B cell (primary cell): ENCODE results near the gene LEPROT. TPM values are rescaled to one million over a fixed set of nuclear protein-coding genes. Genes with fewer than 3 reads are reported as not detected.
A peak's percentile ranks its signal among the peaks of the same experiment; 100 is the strongest.

Experiments
- ATAC-seq: fragments of 200-7000 bp; cut with Tn5 transposase; one replicate; pipeline ENCODE4 v1.10.0; 2021; ENCODE audit warnings: low read depth, mild to moderate bottlenecking, moderate number of reproducible peaks, moderate library complexity
- CTCF ChIA-PET: fragments of 350-600 bp; sonication (Branson Sonifier 250); formaldehyde crosslinking; loops from one replicate; lab custom pipeline; 2021; ENCODE audit warnings: antibody characterized with exemption, inconsistent platforms; lab: Charles Lee
- POLR2A ChIA-PET: fragments of 350-600 bp; sonication (Branson Sonifier 250); formaldehyde crosslinking; loops from one replicate; lab custom pipeline; 2021; ENCODE audit warnings: antibody characterized with exemption; lab: Charles Lee
- DNase-seq: peaks from one replicate; pipeline ENCODE4 v3.0.0; 2013
- H2AFZ ChIP-seq: 2 replicates; pipeline ENCODE4 v1.6.1; 2012; ENCODE audit warnings: mild to moderate bottlenecking, low read depth, low read length; ENCODE audit not compliant: insufficient read depth, poor library complexity, severe bottlenecking
- H3K27ac ChIP-seq, 2 donors: 1 replicate in 1 of 2; 2 replicates in 1 of 2; pipeline ENCODE4 v1.5.1; 2012 to 2013; ENCODE audit warnings: low read length in 2 of 2, mild to moderate bottlenecking in 2 of 2, moderate library complexity in 1 of 2
- H3K27me3 ChIP-seq, 4 experiments: fragments of 200-600 bp in 1 of 4; sonication (generic) in 1 of 4; replicated peaks in 1 of 4; 1 replicate in 2 of 4; 2 replicates in 2 of 4; pipeline versions ENCODE4 v1.6.1 to v1.7.0; 2013 to 2016; ENCODE audit warnings: low read length in 3 of 4, mild to moderate bottlenecking in 2 of 4, mixed read lengths in 1 of 4, moderate library complexity in 1 of 4; ENCODE audit not compliant: insufficient read depth in 4 of 4, control insufficient read depth in 3 of 4; ENCODE audit errors: control extremely low read depth in 1 of 4
- H3K36me3 ChIP-seq, 2 experiments: replicated peaks in 1 of 2; 1 replicate in 1 of 2; 2 replicates in 1 of 2; pipeline versions ENCODE4 v1.6.1 to v1.7.1; 2013; ENCODE audit warnings: low read length in 1 of 2; ENCODE audit not compliant: insufficient read depth in 2 of 2, control insufficient read depth in 1 of 2; ENCODE audit errors: control extremely low read depth in 1 of 2, extremely low read depth in 1 of 2
- H3K4me1 ChIP-seq, 2 donors: fragments of 200-600 bp in 1 of 2; sonication (generic) in 1 of 2; 1 replicate in 1 of 2; 2 replicates in 1 of 2; pipeline versions ENCODE4 v1.5.1 to v1.6.1; 2013 to 2017; ENCODE audit warnings: low read length in 2 of 2; ENCODE audit not compliant: control insufficient read depth in 2 of 2, insufficient read depth in 2 of 2
- H3K4me2 ChIP-seq: replicated peaks from 2 replicates; pipeline ENCODE3; 2012; ENCODE audit warnings: mild to moderate bottlenecking, low read depth, low read length; ENCODE audit not compliant: poor library complexity, severe bottlenecking
- H3K4me3 ChIP-seq, 5 experiments: fragments of 200-600 bp in 1 of 5; sonication (generic) in 1 of 5; 1 replicate in 3 of 5; 2 replicates in 2 of 5; pipeline versions ENCODE4 v1.5.1 to v1.7.0; 2011 to 2016; ENCODE audit warnings: low read length in 4 of 5, mild to moderate bottlenecking in 4 of 5, low read depth in 2 of 5, control low read depth in 1 of 5, moderate library complexity in 1 of 5; ENCODE audit not compliant: insufficient read depth in 1 of 5; ENCODE audit errors: control extremely low read depth in 1 of 5, extremely low read depth in 1 of 5
- H3K79me2 ChIP-seq: fragments of 200-600 bp; sonication (generic); one replicate; pipeline ENCODE4 v1.6.0; 2016; ENCODE audit warnings: low read length; ENCODE audit not compliant: control insufficient read depth, insufficient read depth
- H3K9ac ChIP-seq: fragments of 200-600 bp; sonication (generic); 2 replicates; pipeline ENCODE4 v1.6.1; 2017; ENCODE audit warnings: mild to moderate bottlenecking, low read length, moderate library complexity
- H3K9me3 ChIP-seq, 3 donors: one replicate each; pipeline versions ENCODE4 v1.6.1 to v1.7.1; 2013; ENCODE audit warnings: low read length in 2 of 3; ENCODE audit not compliant: control insufficient read depth in 2 of 3, insufficient read depth in 1 of 3; ENCODE audit errors: control extremely low read depth in 1 of 3
- H4K20me1 ChIP-seq: 2 replicates; pipeline ENCODE4 v1.6.0; 2012; ENCODE audit warnings: mild to moderate bottlenecking, low read length; ENCODE audit not compliant: insufficient read depth, control insufficient read depth, poor library complexity, severe bottlenecking
- H3K27ac Mint-ChIP-seq: one replicate; pipeline ENCODE4 v1.8.0; 2021; ENCODE audit warnings: mixed read lengths
- H3K27me3 Mint-ChIP-seq: one replicate; pipeline ENCODE4 v1.8.0; 2021; ENCODE audit warnings: mixed read lengths
- H3K4me1 Mint-ChIP-seq: one replicate; pipeline ENCODE4 v1.8.0; 2021; ENCODE audit warnings: mixed read lengths
- H3K4me3 Mint-ChIP-seq: one replicate; pipeline ENCODE4 v1.8.0; 2021; ENCODE audit warnings: mixed read lengths
- H3K9me3 Mint-ChIP-seq: one replicate; pipeline ENCODE4 v1.8.0; 2022; ENCODE audit warnings: mixed read lengths; ENCODE audit not compliant: insufficient read depth
- CTCF ChIP-seq: fragments of 200-600 bp; IDR thresholded peaks from one replicate; pipeline ENCODE4 v1.8.0; 2022; ENCODE audit warnings: antibody characterized with exemption, mild to moderate bottlenecking
- EZH2 ChIP-seq: IDR thresholded peaks from 2 replicates; pipeline ENCODE4 v1.6.1; 2012; ENCODE audit warnings: borderline replicate concordance, low read depth, mild to moderate bottlenecking, moderate library complexity, low read length; ENCODE audit not compliant: insufficient read depth, poor library complexity, severe bottlenecking
- WGBS: methylation state at CpG from one replicate; pipeline ENCODE4 v1.1.5; 2013; ENCODE audit warnings: missing lambda C conversion rate; ENCODE audit not compliant: insufficient coverage; 5-methylcytosine and 5-hydroxymethylcytosine counted together
- intact Hi-C: fragments of 100-400 bp; cut with micrococcal nuclease; formaldehyde crosslinking; loops from one replicate; pipeline ENCODE4 v1.10.0; 2022
- polyA plus RNA-seq: library from polyadenylated mRNA; depleted of rRNA; stranded (reverse); fragments of >200 nt; gene quantifications from 2 replicates; pipeline ENCODE4 v1.2.3, GENCODE V29; 2012
- total RNA-seq, 2 donors: library from RNA; stranded (reverse); fragments of 120-200 nt in 1 of 2; gene quantifications; 1 replicate in 1 of 2; 2 replicates in 1 of 2; pipeline versions ENCODE4 v1.2.3 to v1.2.4, GENCODE V29; 2013 to 2022

Gene LEPROT
- total and polyA plus RNA-seq, 2 donors (not counting 1 experiment from before 2014, with no cell fraction given) = 9.7 to 26.5 TPM

DNA sequence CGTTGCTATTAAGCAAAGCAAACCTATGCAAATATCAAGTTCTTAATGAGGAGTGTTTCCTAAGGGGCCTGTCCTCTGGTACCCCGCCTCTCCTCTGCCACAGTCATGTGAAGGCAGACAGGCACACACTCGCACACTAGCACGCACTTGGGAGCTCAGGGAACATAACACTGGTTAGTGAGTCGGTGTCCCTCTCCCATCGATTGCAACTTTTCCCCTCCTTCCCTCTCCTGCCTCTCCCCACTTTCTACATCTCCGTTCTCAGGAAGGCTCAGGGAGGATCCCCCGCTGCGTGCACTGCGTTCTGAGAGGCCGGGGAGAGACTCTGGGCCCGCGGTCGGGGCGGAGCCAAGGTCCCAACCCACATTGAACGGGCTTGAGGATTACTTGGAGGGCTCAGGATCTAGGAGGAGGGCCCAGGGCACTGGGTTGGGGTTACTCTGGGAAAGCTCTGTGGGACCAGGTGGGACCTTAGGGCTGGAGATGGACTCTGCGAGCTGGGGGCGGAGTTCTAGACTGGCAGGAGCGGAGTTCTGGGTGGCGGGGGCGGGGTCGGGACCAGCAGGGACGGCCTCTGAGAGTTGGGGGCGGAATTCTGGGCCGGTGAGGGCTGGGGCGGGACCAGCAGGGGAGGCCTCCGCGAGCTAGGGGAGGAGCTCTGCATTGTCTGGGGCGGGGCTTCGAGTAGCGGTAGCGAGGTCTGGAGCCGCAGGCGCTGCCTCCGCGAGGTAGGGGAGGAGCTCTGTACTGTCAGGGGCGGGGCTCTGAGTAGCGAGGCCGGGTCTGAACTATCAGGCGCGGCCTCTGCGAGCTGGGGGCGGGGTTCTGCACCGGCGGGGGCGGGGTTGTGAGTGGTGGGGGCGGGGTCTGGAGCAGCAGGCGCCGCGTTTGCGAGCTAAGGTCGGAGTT is 533 bp upstream of the LEPROT start:
- H3K9me3 ChIP-seq = no peaks in the 10 kb centered on the region
- H4K20me1 ChIP-seq = no peaks in the 10 kb centered on the region
- peaks cover 15% of the 10 kb centered on the region for H3K27me3 Mint-ChIP-seq
- peak overlapping the region; percentile 92 for H3K9ac ChIP-seq
- ChIA-PET CTCF (interaction anchor here (0.6 to 2.7 kb wide), 4 partner anchors 9 to 167 kb away, joined by 3 to 15 read pairs (median 4); no protein-coding TSS in a partner anchor), POLR2A (interaction anchor here (0.5 to 0.6 kb wide), 2 partner anchors 919 to 1505 kb away, joined by 5 read pairs; partner anchors contain the start of genes DNAI4 and MIER1)
- peak overlapping the region; percentile 96 for H2AFZ ChIP-seq
- ATAC-seq (peak; percentile 91), DNase-seq (peak; percentile 99)
- peaks cover 2% of the 10 kb centered on the region for H3K79me2 ChIP-seq
- no peaks in the 10 kb centered on the region for H3K9me3 Mint-ChIP-seq
- under 1% methylated on average over 33 of the region's 52 CpGs for WGBS
- no peak overlapping the region for H3K27ac Mint-ChIP-seq
- peak overlapping the region; percentile 66 to 97 (median 92) for H3K4me3 ChIP-seq
- H3K4me2 ChIP-seq = peak overlapping the region; percentile 90
- peaks cover 0 to 8% (median 5%) of the 10 kb centered on the region in 4 experiments for H3K27me3 ChIP-seq
- H3K36me3 ChIP-seq = no peaks in the 10 kb centered on the region
- H3K4me1 ChIP-seq = peaks cover 14 to 23% of the 10 kb centered on the region in 2 donors
- peaks cover 16% of the 10 kb centered on the region for H3K4me1 Mint-ChIP-seq
- H3K4me3 Mint-ChIP-seq = no peak overlapping the region
- peak overlapping the region; percentile 66 to 75 for H3K27ac ChIP-seq
- intact Hi-C loops = loop anchor here (1.0 to 10.0 kb wide), 7 partner anchors 165 to 1897 kb away; partner anchors contain the start of genes EFCAB7, ITGB3BP and SLC35D1
- TF ChIP-seq EZH2 (no peak), CTCF (no peak)
